HG03378 (cell line): ENCODE results near the gene ME3.
"Not testable (repeated sequence)": the region's sequence is repeated elsewhere in the genome, so short reads cannot be mapped to it uniquely, and the experiment has no call there.

ENCODE experiments used
- ATAC-seq: cut with Tn5 transposase; IDR thresholded peaks from one replicate; pipeline ENCODE4 v1.9.1; 2021; ENCODE audit warnings: mild to moderate bottlenecking, moderate library complexity; ENCODE audit not compliant: unreplicated experiment

ME3 gene

DNA sequence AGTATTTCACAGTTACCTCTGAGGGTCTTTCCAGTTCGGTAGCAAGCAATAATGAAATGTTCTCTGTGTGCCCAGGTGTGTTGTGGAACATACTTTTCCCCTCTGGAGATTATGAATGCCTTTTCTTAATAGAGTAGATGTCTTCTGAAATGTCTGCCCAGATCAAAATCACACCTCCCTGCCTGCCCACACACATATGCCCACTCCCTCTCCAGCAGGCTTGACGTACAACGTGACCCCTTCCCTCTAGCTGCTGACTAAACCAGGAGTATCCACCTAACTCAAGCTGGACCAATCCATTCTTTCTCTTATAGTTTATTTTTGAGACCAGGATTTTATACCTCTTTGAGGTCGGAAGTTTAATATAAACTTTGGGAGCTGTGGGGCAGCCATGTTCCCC lies 48.7 kb downstream of the ME3 start:
- ATAC-seq: no peak

DNA sequence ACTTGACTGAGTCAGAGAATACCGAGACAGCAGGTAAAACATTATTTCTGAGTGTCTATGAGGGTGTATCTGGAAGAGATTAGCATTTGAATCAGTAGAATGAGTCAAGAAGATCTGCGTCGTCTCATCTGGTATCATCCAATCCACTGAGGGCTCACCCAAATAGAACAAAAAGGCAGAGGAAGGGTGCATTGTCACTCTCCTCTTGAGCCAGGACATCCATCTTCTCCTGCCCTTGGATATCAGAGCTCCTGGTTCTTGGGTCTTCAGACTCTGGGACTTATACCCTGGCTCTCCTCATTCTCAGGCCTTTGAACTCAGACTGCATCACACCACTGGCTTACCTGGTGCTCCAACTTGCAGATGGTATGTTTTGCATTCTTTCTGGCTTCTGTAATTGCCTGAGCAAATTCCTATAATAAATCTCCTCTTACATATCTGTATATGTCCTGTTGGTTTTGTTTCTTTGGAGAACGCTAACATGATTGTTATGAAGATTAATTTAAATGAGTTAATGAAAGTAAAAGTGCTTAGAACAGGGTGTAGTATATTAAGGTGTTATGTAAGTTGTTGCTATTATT lies 49.3 kb downstream of the ME3 start:
- no peak for ATAC-seq

DNA sequence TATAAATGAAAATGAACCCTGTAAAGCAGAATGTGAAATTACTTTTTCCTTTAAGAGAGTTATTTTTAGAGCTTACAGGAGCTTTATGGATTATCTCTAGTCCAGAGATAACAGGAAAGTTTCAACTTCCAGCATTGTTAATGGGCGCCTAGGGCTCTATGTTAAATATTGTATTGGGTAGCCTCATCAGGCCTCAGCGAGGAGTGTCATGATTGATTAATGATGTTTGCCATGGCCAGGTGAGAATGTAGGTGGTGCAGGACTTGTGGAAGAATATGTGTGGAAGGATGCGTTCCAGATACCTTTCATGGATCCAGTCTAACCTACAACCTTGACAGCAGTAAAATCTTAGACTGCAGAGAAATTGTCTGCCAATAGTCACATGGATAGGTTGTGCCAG lies 50.6 kb downstream of the ME3 start:
- no peak for ATAC-seq

DNA sequence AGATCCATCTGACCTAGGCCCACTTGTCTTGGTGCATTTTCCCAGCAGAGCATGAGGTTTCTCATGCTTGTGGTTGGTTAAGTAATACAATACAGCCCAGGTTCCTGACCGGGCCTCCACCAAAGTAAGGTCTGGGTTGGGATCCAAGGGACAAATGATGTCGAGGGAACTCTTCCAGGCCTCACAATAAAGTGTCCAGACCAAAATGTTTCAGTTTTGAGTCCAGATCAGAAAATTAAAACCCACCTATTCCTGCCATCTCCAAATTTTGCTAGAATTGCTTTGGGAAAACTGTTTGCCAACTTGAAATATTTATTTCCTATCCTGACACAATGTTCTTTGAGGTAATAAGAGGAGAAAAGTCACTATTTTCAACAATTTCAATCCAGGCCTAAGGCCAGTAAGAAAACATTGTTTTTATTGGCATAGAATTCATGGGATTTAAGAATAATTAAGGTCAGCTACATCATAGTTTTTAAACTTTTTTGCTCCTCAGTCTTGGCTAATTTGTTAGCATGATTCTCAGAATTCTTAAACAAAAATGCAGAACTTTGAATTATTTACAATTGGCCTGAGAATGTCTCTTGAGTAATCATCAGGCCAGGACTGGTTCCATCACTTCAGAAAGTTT lies 51.4 kb downstream of the ME3 start:
- ATAC-seq: no peak

DNA sequence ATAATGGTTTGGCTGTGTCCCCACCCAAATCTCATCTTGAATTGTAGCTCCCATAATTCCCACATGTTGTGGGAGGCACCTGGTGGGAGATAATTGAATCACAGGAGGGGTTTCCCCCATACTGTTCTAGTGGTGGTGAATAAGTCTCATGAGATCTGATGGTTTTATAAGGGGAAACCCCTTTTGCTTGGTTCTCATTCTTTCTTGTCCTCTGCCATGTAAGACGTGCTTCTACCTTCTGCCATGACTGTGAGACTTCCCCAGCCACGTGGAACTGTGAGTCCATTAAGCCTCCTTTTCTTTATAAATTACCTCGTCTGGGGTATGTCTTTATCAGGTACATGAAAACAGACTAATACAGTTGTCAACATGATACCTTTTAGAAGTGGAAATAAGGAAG lies 53.0 kb downstream of the ME3 start:
- not testable (repeated sequence) for ATAC-seq

DNA sequence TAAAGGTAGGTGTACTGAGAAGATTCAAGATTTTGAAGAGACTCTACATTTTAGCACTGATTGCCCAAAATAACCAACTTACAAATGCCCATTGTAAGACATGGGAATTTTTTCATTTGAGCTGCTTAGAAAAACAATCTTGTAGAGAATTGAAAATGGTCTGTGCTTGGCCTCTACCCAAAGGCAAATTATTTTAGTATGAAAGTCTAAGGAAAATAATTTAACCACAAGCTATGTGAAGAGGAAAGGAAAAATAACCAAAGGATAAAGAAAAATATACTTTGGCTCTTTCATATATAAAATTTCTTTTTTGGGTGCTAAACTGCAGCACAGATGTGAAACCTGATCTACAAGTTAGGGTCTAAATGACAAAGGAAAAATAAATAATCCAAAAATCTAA lies 54.9 kb downstream of the ME3 start:
- ATAC-seq: no peak

DNA sequence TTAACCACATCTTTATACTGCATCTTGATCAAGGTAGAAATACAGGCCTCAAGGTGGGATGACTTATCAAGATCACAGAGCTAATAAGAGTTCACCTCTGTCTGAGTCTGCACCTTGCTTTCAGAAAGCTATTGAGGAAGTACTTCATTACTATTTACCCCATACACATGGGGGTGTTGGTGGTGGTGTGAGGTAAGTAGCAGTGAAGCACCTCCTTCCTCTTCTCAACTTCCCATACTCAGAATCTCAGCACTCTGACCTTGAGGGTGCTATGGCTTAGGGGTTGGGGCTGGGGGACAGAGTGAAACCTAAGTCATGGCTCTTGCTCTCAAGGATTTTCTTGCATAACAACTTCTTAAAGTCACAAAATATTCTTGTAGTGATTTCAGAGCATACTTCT lies 56.9 kb downstream of the ME3 start:
- no peak for ATAC-seq

DNA sequence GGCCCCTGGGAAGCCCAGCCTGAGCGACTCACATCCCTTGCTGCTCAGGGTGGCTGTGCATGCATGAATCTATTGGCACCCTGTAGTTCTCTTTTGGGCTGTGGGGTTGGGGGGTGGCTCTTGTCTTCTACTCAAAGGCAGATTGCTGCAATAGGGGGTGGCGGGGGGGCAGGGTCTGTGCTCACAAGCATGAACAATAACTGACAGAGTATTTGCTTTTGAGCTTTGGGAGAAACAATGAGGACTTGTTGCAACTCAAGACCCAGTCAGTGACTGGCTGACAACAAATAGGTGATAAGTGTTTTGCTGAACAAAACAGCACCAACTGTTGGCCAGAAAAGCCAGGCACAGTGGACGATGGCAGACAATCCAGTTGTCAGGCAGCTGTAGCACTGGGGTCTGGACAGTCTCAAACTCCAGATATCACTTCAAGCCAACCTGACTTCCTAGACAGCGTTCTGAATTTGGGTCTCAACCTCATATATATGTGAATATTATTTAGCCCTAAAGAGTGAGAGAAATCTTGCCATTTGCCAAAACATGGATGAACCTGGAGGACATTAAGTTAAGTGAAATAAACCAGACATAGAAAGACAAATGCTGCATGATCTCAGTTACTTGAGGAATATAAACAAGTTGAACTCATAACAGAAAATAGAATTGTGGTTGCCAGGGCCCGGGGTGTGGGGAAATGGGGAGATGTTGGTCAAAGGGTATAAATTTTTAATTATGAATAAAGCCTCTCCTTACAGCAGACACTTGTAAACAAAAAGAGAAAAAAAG lies 61.7 kb downstream of the ME3 start:
- ATAC-seq: no peak

DNA sequence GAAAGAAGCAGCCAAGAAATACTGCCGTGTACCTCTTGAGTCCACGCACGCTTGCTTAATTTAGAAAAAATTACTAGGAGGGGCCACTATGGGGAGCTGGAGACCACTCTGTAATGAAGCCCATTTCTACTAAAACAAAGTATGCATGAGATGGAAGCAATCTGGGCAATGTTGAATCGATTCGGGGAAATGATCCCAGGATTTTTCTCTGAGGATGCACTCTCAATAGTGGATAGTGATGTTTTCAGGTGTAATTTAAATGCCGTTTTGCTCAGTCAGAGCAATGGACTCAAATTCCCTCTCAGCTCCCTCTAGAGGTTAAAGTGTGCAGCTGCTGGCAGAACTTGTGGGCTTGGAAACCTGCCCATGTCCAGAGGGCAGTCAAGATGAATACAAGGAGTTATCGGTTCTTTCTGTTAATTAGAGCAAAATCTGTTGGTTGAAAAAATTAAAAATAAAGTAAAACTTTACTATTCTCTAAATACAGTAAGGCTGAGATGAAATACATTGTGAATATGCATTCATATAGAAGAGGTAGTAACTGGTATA lies 64.1 kb downstream of the ME3 start:
- peak; percentile 95 for ATAC-seq

DNA sequence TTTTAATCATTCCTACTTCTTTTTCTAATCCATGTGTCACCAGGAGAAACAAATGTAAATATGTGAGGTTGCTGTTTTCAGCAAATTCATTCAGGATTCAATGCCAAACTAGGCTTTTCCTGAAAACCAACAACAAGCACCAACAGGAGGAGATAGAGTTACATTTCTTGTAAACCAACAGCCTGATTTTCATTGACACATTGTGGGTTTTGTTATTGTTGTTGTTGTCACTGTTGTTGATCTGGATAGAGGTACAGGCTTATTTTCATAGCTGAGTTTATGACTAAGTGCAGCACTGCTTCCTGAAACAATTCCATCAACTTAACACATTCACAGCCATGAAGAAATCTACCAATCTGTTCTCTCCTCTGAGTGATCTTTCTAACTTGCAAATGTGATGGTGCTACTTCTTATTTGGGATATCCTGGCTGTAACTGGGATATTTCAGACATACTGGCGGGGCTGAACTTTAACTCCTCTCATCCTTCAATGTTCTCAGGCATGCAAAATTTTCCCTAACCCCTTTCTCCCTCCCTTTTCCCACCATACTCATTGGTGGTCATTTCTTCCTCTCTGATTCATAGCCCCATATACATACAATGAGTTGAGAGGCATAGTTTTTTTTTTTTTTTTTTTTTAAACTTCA lies 65.5 kb downstream of the ME3 start:
- ATAC-seq: no peak

DNA sequence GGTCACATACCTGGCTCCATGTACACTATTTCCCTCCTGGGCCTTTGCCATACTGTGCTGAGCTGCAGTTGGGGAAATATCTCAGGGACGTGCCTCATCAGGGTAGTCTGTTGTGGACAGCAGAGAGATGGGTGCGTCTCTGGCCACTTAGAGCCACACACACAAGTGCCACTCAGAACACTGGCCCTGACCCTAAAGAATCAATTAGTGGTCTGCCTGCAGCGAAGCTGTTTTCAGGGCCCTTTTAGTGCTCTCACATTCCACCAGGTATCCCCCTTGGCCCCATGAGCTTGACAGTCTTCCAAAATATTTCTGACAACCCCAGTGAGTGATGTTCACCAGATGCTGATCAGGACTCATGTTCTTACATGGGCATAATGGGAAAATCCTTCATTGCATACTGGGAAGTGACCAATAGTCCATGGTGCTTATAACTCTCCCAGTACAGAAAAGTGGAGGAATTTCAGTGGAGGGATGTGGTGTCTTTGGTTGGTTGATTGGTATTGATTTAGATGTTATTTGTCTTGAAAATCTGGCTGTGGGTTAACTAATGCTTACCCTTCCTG lies 66.1 kb downstream of the ME3 start:
- ATAC-seq: no peak

DNA sequence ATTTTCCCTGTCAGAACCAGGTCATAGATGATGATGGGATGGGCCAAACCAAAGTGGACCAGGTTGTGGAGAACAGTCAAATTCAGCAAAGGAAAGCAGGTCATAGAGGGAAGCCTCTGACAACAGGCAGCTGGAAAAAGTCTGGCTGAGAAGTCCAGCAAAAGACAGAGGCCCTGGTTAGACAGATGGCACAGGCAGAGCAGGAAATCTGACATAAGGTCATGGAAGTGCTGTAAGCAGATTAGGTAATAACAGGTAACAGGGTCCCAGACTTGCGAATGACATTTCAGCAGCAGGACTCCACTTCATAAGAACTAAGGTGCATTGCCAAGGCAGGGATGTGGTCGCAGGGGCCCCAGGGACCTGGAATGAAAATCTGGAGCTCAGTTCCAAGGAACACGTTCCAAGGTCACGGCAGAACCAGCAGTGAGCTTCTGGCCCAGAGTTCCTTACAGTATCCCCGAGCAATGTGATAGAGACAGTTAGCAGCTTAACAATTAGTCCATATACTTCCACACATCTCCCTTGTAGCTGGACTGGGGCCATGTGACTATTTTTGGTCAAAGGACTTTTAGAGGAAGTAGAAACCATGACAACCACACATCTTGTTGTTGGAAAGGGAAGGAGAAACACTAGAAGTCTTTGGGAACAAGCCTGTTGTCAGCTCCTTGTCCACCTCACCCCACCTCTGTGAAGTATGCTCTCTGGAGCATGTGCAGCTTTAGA lies 75.4 kb downstream of the ME3 start:
- ATAC-seq: no peak

DNA sequence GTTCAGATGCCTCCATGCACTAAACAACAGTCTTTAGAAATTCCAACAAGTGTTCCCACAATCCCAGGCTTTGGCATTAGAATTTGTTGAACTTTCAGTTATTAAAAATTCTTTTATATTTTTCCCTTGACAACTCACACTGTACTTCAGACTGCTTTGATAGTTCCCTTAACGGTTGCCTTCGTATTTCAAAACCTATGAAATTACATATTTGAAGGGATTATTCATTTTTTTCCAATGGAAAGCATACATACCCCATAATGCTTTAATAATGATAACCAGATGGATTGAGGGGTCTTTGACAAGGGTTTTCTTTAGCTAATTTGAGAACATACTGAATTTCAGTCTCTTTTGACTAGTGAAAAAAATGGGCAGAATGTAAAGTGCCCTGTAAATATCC lies 76.5 kb downstream of the ME3 start:
- no peak for ATAC-seq

DNA sequence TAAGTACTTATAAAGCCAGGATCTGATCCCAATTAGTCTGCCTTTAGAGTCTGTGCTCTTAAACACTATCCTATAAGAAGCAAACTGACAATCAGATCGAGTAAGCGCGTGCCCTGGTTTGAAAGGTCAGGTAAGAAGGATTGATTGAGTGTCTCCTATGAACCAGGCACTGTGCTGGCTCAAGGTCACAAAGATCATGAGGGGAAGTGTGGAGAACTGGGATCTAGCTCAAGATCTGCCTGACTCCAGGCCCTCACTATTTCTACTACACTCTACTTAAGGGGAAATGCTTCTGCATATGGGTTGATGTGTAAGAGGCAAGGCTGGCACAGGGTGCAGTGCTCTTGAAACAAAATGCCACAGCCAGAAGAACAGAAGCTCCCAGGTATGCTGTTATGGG lies 77.0 kb downstream of the ME3 start:
- no peak for ATAC-seq

DNA sequence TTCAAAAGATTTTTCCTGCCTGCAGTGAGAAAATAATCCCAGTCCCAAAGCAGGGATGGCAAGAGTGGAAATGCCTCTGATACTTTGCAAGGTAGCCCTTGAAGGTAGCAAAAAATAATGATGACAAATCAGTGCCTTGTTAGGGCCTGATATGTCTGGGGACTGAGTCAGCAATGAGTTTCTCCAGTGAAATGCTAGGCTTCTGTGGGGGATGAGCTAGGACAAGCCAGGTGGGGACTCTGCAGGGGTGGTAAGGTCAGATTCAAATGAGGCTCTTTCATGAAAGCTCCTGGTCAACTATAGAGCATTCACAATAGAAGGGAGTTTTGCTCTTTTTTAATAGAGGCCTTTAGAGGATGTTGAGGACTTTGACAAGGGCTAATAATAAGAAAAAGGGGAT lies 77.7 kb downstream of the ME3 start:
- no peak for ATAC-seq

DNA sequence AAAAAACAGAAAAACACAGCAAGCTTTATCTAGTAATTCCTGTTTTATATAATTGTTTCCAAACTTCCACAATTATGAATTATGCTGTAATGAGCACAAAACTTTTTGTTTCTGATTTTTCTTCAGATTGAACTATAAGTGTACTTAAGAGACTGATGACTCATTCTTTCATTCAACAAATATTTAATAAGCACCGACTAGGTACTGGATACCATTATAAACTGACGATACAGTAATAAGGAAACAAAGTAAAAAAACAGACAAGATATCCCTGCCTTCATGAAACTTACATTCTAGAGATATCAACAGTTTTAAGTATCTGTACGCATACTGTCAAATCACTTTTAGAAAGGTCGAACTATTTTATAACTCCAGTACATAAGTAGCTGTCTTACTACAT lies 78.6 kb downstream of the ME3 start:
- no peak for ATAC-seq

DNA sequence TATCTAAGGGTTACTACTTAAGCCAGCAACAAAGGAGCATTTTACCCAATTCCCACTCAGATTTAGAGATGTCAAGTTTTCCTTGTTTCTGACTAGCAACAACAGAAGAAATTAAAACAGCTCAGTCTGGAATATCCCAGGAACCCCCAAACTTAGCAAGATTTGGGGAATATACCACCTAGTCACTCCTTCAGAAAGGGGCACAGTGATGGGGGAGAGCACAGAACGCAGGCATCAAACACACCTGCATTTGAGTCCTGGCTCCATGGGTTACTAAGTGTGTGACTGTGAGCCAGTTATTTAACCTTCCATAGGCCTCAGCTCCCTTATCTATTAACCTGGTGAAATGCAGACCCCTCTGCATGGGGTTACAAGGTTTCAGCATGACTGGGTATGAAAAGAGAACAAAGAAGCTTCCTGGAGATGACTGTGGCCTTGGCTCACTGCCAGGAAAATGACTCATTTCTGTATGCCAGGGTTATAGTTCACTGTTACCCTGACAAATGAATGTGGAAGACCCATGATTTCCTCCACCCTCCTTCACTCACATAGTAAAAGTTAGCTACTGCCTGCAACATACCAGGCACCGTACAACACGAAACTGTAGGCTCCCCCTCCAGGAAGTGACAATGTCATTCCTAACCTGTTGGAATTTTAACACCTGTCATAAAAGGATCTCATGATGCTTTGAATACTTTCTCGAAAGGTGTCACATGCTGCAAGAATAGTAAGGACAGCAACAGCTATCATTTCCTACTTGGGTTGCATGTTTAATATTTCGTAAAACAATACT lies 79.6 kb downstream of the ME3 start:
- peak; percentile 96 for ATAC-seq

DNA sequence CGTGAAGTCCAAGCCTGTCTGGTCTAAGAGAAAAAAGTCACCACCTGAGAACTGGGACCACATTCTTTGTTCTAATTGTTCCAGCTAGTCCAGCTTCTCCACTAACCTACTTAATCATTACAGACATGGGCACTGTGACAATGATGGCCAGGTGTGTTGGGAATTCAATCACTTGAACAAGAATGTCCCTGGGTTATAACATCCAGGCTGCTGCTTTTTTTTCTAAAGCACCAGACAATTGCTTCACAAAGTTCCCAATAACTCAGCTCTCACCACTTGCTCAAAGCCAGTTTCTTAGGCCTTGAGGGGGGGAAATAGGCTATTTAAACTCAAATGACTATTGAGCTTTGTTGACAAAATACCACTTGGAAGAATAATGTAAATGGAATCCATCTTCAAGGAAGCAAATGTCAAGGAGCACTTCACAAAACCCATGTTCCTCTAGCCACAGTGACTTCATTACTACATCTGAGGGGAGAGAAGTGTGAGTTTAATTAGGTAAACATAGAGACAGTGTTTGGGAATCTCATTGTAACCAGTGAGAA lies 80.3 kb downstream of the ME3 start:
- ATAC-seq: no peak

DNA sequence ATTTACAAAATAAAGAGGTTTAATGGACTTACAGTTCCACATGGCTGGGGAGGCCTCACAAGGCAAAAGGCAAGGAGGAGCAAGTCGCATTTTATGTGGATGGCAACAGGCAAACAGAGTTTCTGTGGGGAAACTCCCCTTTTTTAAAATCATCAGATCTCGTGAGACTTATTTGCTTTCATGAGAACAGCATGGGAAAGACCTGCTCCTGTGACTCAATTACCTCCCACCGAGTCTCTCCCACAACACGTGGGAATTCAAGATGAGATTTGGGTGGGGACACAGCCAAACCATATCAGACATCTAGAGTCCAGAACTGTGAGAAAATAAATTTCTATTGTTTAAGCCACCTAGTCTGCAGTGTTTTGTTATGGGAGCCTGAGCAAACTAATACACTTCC lies 80.8 kb downstream of the ME3 start:
- no peak for ATAC-seq
